ENCODE measurements around the gene BTBD7.

BTBD7 gene

GRCh38 chr14:93199031-93199430, 133.8 kb downstream of the BTBD7 start:
- no peaks in the 10 kb centered on the region for H4K20me1 ChIP-seq (ENCODE audit: insufficient read depth)
- H3K36me3 ChIP-seq (ENCODE audit: insufficient read depth): no peaks in the 10 kb centered on the region
- H3K4me3 ChIP-seq (IDR thresholded peaks at IDR 0.05; ENCODE audit: insufficient read depth, low read depth, low read length): no peak overlapping the region
- H3K4me2 ChIP-seq: no peak overlapping the region
- H2AFZ ChIP-seq (ENCODE audit: low read depth): no peak overlapping the region
- no peak overlapping the region for H3K27ac ChIP-seq
- no peak for TF ChIP-seq CTCF (conservative IDR thresholded peaks at IDR 0.05; ENCODE audit: low read depth, low read length)
- 0 out of 2 replicates have a peak, but pooled peaks cover 1% of the 10 kb centered on the region for H3K79me2 ChIP-seq (ENCODE audit: insufficient read depth, low read depth)
- H3K4me1 ChIP-seq (ENCODE audit: low read depth, poor library complexity, severe bottlenecking): no peaks in the 10 kb centered on the region
- no peaks in the 10 kb centered on the region for H3K27me3 ChIP-seq (ENCODE audit: insufficient read depth, low read depth)
- no peak overlapping the region for H3K9ac ChIP-seq

DNA sequence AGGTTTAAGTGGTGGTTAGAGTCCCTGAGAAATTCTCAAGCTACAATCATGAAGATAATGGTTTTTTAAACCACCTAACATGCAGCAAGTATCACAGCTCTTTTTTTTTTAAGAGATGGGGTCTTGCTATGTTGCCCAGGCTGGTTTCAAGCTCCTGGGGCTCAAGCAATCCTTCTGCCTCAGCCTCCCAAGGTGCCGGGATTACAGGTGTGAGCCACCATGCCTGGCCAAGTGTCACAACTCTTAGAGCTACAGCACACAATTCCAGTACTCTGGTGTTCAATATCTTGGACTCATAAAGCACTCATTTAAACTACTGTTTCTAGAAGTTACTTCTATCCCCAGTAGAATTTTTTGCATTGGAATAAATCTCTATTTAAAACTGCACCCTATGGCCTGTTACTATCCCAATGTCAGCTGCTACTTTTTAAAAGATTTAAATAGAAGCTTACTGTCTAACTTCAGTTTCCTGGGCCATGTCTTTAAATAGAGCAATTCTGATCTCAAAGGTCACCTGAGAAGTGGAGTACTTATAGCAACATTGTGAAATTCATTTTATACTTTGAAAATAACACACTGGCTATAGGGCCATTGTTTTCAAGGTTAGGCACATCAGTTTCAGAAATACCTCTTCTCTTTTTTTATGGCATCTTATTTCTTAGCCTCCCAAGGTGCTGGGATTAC, 137.4 kb downstream of the BTBD7 start:
- no peak for TF ChIP-seq CTCF (conservative IDR thresholded peaks at IDR 0.05; ENCODE audit: low read depth, low read length)
- Histone ChIP-seq H3K4me1 (ENCODE audit: low read depth, poor library complexity, severe bottlenecking) (no peaks in the 10 kb centered on the region), H3K36me3 (ENCODE audit: insufficient read depth) (no peaks in the 10 kb centered on the region), H3K4me3 (IDR thresholded peaks at IDR 0.05; ENCODE audit: insufficient read depth, low read depth, low read length) (no peak overlapping the region), H3K27me3 (ENCODE audit: insufficient read depth, low read depth) (no peaks in the 10 kb centered on the region), H2AFZ (ENCODE audit: low read depth) (no peak overlapping the region), H4K20me1 (ENCODE audit: insufficient read depth) (no peaks in the 10 kb centered on the region), H3K4me2 (no peak overlapping the region), H3K79me2 (ENCODE audit: insufficient read depth, low read depth) (no peaks in the 10 kb centered on the region), H3K9ac (no peak overlapping the region), H3K27ac (no peak overlapping the region)
